ENCODE measurements around the gene HSPD1.

- TF ChIP-seq CTCF (conservative IDR thresholded peaks at IDR 0.05 in 1 of 2, IDR thresholded peaks at IDR 0.05 in 1 of 2; ENCODE audit: extremely low read depth in 1 of 2, insufficient read depth in 1 of 2, low read depth in 1 of 2, low read length in 2 of 2) (no peak), EZH2 (IDR thresholded peaks at IDR 0.05; ENCODE audit: borderline replicate concordance, low read length) (no peak)
These were observed 16.7 kb upstream of the HSPD1 start for GRCh38 chr2:197516393-197516761.
